ENCODE data around the gene PRRC2A.

Gene PRRC2A

GRCh38 chr6:31654574-31655348, 34.2 kb downstream of the PRRC2A start:
- DNase-seq: no peak

DNA sequence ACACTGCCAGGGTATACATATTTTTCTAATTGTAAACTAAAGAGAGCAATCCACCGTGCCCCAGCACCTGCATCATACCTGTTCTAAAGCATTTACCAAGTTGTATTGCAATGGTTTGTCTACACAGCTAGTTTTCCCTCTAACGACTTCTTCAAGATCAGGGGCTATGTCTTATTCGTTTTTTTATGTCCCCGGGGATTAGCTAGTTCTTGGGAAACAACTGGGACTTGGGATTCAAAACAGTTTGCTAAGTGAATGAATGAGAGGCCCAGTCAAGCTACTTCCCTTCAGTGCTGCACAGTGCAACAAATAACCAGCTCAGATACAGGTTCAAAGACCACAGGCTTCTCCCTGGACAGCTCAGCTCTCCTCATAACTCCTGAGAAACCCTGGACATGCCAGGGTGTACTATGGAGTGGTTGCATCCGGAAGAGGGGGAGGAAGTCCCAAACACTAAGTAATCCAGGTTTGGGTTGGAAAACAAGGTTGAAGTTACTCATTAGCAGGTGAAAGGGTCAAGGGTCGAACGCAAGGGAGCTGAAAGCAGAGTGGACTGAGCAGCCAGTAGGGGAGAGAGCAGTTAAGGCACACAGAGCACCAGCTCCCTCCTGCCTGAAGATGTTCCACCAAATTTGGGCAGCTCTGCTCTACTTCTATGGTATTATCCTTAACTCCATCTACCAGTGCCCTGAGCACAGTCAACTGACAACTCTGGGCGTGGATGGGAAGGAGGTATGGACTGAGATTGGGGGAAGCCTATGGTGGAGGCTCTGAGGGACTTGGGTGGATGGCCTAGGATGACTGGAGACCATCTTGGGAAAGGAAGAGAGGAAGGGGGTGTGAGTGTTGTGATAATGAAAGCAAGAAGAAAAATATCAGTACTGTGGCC, 35.1 kb downstream of the PRRC2A start, which contains the start of gene APOM:
Gene APOM, plus strand, starts transcription at position 546 of the 889 bp plus-strand sequence. Its CDS starts 73 bp downstream, at position 619.
- DNase-seq: no peak

DNA sequence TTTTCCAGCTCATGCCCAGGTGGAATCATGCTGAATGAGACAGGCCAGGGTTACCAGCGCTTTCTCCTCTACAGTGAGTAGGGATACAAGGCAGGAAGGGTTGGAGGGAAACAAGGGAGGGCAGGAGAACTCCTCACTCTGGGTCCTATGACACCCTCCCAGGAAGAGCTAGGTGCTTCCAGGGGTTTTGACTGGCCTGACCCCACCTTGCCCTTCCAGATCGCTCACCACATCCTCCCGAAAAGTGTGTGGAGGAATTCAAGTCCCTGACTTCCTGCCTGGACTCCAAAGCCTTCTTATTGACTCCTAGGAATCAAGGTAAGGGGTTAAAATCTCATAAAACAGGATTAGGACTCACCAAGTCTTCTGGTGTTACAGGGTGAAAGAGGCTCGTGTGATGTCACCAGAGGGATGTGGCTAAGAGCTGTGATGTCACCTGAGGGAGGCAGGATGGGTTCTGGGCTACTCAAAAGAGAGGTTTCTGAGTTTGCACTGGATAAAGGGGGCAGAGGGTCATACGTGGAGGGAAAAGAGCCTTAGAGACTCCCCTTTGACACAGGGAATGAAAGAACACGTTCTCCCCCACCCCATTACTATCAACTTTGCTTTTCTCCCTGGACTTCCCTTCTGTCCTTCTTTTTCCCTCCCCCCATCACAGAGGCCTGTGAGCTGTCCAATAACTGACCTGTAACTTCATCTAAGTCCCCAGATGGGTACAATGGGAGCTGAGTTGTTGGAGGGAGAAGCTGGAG, 37.1 kb downstream of the PRRC2A start:
- DNase-seq: no peak

DNA sequence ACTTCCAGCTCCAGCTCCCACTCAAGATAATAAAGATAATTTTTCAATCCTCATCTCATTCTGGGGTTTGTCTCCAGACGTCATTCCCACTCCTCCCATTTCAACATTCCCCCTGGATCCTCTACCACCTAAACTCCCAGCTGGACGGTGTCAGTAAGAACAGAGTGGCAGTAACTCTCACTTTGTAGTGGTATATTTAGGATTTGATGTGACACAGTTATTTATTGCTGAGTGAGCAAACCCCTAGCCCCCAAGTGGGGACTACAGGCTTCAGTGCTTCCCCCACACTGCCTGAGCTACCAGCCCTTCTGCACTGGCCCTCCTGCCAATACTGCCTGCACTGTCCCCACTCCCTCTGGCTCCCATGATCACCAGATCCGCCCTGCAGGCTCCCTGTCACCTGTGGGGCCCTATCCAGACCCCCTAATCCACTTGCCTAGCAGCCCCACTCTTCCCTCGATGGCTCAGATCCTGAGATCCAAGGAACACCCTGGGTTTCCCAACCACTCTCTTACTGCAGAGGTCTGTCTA, 37.7 kb downstream of the PRRC2A start:
- DNase-seq: no peak

DNA sequence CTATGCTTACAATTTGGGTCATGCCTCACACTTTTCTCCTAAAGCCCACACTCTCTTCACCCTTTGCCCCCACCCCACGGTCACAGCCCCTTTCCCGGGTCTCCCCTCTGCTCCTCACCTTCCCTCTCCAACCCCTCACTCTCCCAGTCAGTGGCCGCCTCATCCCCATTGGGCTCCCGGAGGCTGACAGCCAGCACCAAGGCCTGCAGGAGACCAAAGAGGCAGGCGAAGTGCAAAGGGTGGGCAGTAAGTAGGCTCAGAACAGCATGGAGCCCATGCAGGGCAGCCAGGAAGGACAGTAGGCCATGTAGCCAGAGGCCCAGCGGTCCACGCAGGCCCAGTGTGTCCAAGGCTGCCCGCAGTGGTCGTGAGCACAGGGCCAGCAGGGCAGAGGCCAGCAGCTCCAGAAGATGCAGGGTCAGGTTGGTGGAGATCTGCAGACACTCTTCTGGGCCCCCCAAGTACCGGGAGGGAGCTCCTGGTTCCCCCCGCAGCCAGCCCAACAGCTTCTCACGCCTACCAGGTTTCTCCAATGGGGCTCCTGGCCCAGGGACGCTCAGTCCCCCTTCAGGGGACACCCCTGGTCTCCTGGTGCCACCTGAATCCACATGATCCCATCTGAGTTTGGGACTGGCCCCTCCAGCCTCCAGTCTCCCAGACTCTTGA, 38.6 kb downstream of the PRRC2A start:
- no peak for DNase-seq

GRCh38 chr6:31659649-31660380, 39.3 kb downstream of the PRRC2A start:
- no peak for DNase-seq

DNA sequence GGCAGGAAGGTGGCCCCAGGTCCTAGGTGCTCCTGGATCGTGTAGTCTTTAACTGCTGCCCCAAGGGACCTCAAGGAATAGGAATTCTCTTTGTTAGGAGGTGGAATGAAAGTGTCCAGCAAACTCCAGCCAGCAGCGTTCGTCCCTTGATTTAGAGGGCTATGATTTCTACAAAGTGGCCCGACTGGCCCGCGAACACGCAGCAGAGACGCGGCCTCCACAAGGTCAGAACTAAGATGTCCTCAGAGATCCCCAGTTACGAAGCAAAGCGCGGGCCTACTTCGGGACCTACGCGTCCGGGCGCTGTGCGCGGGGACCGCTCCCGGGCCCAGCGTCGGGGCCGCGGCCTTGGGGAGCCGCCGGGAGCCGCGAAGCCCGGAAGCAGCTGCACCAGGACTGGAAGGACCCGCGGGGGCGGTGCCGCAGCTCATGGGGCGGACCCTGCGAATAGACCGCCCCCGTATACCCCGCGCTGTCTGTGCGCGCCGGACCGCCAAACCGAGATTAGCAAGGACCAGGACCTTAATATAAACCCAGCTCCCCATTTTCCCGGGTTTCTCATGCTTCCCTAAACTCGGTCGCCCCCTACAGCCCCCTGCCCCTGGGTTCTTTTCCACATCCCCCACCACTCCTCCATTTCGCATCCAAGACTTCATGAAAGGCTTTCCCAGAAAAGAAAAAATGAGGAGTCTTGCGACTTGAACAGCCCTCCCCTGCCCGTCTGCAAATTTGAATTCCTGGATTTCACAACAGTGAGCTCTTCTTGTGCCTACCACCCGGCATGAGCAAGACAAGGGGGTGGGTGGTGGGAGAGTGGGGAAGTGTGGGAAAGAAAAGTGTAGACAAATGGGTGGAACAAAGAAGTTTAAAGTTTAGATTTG, 40.1 kb downstream of the PRRC2A start, which contains the start of gene C6orf47:
Gene C6orf47, minus strand, starts transcription at position 398 of the 881 bp plus-strand sequence. CDS start 831 bp downstream, outside the sequence.
- peak; percentile 73 for DNase-seq

DNA sequence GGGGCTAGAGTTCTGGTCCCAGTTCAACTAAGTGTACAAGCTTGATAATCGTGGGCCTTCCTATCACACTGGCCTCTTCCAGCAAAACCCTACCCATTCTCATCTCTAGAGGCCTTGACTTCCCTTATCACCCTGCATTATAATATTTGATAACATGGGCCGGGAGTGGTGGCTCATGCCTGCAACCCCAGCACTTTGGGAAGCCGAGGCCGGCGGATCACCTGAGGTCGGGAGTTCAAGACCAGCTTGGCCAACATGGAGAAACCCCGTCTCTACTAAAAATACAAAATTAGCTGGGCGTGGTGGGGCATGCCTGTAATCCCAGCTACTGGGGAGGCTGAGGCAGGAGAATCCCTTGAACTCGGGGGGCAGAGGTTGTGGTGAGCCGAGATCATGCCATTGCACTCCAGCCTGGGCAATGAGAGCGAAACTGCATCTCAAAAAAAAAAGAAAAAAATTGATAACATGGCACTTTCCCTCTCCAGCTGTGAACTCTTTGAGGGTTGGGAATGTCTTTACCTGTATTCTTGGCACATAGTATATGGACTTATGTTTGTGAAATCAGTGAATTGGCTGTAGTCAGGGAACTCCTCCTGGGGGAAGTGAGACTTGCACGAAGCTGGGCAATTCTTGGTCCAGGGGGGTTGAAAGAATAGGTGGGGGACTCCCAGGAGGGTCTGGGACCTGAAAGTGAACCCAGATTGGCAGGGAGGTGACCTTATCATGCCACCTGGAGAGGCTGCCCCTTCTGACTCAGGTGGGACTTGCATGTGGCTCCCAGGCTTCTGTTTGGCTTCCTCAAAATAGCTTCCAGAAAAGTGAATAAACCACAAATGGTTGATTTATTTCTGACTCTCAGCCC, 41.0 kb downstream of the PRRC2A start:
- no peak for DNase-seq

DNA sequence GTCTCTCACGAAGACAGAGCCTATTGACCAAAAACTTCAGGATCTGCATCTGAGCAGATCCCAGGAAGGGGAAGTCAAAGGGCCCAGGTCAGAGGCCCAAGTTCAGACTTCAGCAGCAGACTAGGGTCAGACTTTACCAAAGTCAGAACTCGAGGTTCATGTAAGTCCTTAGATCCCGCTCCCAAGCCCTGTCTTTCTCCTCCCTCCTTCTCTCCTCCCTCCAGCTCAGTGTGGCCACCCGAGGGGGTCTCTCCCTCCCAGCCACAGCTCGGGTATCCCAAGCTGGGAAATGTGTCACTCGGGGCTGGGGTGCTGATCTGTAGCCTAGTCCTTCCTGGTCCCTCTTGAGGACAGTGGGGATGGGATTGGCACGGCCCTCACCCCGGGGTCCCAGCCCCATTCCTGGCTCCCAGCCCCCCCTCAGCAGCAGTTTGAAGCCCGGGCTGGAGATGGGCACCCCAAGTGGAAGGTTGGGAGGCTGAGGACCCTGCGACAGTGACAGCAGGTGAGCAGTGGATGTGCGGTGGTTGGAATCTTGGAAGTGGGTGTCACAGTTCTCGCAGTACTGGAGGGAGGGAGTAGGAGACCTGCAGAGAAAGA, 41.7 kb downstream of the PRRC2A start:
- no peak for DNase-seq

DNA sequence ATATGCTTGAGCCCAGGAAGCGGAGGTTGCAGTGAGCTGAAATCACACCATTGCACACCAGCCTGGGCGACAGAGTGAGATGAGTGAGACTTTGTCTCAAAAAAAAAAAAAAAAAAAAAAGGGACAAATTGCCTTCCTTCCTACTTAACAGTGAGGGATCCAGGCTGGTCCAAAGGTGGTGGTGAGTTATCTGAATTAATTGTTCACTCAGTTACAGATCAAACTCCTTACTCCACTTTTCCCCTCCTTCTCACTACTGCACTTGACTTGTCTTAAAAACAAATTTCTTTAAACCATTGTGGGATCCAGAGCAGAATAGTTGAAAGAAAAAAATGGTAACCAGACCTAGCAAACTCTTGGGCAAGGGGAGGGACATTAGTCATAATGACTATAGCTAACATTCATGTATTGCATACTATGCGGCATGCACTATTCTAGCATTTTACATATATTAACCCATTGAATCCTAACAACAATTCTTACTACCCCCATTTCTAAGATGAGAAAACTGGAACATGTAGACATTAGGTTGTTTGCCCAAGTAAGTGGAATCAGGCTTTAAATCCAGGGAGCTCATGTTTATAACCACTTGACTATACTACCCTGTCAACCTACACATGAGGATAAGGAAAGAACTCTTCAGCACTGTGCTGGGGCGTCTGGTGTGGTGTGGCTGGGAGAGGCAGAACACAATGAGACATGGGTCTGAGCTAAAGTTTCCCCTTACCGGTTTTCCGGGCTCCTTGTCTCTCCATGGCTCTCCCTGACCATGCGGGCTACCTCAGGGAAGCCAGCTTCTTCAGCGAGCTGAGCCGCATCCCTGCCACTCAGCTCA, 42.8 kb downstream of the PRRC2A start:
- no peak for DNase-seq

DNA sequence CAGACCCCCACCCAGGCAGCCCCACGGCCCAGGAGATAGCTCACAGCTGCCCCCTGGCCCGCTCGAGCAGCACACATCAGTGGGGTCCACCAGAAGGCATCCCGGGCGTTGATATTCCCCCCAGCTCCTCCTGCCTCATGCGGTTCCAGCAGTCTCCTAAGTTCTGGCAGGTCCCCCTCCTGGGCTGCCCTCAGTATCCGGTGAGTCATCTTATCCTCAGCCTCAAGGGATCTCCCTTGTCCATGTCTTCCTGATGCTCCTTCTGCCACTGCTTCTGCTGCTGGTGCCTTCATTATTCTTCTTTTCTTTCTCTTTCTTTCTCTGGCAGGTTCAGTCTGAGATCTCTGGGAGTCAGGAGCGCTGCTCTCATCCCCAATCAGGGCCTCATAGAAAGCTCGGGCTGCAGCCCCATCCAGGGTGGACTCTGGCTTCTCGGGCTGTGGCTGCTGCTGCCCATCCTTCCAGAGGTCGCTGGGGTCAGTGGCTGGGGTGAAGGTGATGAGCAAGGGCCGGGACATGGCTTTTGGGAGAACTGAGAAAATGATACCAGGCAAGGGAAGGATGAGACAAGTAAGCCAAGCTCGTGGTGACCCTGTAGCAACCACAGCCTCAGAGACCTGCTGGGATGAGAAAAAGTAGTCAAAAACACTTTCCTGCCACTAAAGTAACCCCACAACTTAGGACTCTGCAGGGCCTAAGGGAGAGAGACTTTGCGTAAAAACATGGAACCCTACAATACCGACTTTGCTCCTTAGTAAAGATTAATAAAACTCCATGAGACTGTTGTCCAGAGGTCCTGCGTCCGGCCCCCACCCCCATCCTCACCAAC, 43.7 kb downstream of the PRRC2A start:
- no peak for DNase-seq

DNA sequence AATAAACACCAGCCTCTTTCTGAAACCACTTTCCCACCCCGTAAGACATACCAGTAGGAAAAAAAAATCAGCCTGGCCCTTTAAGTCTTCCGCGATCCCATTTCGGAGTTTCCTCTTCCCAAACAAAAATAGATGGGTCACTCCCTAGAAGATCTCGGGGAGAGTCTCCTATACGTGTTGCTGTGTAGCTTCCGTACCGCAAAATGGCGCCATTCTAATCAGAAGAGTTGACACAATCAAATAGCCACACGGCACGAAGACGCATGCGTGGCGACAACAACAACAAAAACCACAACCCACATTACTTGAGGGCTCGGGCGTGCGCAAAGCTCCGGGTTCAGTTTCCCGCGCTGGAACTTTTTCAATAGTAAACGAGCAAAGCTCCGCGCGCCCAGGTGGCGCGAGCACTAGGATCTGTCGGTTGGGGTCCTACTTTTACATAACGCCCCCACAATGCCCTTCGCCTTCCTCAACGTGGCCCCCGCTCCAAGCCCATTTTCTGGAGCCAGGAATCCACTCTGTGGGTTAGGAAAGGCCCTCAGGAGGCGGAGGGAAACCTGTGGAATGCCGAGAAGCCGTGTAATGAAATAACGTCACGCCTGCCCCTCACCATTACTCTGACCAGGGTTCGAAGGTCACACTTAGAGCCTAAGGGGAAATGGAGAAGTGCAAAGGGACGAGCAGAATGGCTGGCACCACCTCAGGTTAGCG, 44.4 kb downstream of the PRRC2A start, which contains the start of gene GPANK1:
Gene GPANK1, minus strand, starts transcription at position 208 of the 711 bp plus-strand sequence. CDS start 519 bp downstream, outside the sequence.
- DNase-seq: peak; percentile 89

GRCh38 chr6:31665501-31666336, 45.2 kb downstream of the PRRC2A start, which contains the start of gene CSNK2B:
Gene CSNK2B (plus strand): TSS chr6:31666080. CDS start chr6:31666832, 752 bp downstream.
- peak; percentile 95 for DNase-seq

GRCh38 chr6:31666337-31666965, 45.9 kb downstream of the PRRC2A start:
- DNase-seq: no peak

- DNase-seq: no peak
Observed at GRCh38 chr6:31669676-31670075, 49.2 kb downstream of the PRRC2A start, which contains the start of gene LY6G5B. Gene LY6G5B (plus strand): TSS chr6:31669976. CDS start chr6:31670951, 975 bp downstream.
